HG03457 (cell line): ENCODE measurements around the gene CIDEC.

Experiments used
- ATAC-seq: cut with Tn5 transposase; IDR thresholded peaks from one replicate; pipeline ENCODE4 v1.9.1; 2021; ENCODE audit warnings: moderate number of reproducible peaks; ENCODE audit not compliant: unreplicated experiment

CIDEC gene, protein sequence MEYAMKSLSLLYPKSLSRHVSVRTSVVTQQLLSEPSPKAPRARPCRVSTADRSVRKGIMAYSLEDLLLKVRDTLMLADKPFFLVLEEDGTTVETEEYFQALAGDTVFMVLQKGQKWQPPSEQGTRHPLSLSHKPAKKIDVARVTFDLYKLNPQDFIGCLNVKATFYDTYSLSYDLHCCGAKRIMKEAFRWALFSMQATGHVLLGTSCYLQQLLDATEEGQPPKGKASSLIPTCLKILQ

DNA sequence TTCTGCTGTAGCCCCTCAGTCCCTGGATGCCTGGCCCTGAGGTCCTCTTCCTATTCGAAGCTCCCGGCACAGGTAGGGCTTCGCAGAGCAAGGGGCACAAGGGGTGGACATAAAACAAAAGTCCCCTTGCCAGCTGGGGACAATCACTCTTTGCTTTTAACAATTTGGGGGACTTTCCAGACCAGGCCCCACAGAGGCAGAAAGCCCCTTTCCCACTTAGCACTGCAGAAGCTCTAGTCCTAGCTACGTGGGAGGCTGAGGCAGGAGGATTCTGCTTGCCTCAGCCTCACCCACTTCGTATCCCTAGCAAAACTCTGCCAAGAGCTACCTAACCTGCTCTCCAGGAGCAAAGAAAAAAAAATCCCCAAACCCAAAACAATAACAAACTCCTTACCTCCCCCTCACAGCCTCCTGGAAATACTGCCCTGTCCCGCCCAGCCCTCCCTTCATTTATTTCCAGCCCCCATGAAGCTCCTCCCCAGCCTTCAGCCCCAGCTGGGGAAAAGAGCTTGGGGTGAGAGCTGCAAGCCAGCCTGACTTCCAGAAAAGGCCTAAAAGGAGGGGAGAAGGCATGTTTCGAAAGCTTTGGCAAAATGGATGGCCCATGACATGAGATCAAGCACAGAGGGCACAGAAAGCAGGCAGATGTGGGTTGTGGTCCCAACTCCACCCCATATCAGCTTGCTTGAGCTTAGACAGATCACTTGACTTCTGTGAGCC is at the start of gene CIDEC:
CIDEC (minus strand) TSS at position 424 of the 720 bp plus-strand sequence. CDS start 1,767 bp downstream, outside the sequence.
- no peak for ATAC-seq

DNA sequence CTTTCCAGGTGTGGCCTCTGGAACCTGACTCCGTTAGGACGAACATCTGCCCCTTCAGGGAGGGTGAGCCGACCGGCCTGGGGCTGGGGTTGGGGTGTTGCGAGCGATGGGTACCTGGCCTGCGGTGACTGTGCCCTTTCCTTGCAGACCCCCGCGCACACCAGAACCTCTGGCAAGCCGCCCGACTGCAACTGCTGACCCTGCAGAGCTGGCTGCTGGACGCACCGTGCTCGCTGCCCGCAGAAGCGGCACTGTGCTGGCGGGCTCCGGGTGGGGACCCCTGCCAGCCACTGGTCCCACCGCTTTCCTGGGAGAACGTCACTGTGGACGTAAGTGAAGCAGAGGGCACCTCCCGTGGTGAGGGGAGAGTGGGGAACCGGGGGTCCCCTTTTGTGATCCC is 48.1 kb upstream of the CIDEC start:
- ATAC-seq, result no peak

DNA sequence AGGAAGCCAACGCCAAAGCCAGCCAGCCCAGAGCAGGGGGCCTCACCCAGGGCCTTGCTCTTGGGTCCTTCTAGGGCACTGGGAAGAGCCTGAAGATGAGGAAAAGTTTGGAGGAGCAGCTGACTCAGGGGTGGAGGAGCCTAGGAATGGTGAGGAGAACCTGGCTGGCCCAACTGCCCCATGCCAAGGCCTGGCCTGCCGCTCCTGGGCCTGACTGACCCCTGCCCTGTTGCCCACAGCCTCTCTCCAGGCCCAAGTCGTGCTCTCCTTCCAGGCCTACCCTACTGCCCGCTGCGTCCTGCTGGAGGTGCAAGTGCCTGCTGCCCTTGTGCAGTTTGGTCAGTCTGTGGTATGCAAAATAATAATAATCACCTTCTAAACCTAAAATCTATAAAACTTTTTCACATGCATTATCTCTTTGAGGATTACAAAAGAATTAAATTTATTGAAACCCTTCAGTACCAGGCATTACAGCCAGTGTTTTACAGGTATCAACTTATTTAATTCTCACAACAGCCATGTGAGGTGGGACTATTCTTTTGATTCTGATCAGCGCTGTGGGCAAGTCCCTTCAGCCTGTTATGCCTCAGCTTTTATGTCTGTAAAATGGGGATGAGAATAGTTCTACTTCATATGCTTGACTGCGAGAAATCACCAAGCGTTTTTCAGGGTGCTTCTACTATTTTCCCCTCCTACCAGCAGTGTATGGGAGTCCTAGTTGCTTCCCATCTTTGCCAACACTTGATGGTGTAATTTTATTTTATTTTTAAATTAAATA is 38.4 kb upstream of the CIDEC start:
- ATAC-seq, result no peak

DNA sequence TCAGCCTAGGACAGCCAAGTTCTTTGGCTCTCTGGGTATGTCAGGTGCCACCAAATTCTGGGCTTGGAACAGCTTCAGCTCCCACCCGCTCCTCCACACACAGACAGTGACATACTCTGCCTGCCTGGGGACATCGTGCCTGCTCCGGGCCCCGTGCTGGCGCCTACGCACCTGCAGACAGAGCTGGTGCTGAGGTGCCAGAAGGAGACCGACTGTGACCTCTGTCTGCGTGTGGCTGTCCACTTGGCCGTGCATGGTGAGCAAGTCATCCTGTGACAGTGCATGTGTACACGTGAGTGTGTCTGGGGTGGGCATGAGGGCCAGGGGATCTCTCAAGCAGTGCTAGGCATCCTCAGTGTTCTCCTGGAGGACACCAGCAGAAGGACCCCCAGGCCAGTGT is 37.8 kb upstream of the CIDEC start:
- ATAC-seq, result no peak

DNA sequence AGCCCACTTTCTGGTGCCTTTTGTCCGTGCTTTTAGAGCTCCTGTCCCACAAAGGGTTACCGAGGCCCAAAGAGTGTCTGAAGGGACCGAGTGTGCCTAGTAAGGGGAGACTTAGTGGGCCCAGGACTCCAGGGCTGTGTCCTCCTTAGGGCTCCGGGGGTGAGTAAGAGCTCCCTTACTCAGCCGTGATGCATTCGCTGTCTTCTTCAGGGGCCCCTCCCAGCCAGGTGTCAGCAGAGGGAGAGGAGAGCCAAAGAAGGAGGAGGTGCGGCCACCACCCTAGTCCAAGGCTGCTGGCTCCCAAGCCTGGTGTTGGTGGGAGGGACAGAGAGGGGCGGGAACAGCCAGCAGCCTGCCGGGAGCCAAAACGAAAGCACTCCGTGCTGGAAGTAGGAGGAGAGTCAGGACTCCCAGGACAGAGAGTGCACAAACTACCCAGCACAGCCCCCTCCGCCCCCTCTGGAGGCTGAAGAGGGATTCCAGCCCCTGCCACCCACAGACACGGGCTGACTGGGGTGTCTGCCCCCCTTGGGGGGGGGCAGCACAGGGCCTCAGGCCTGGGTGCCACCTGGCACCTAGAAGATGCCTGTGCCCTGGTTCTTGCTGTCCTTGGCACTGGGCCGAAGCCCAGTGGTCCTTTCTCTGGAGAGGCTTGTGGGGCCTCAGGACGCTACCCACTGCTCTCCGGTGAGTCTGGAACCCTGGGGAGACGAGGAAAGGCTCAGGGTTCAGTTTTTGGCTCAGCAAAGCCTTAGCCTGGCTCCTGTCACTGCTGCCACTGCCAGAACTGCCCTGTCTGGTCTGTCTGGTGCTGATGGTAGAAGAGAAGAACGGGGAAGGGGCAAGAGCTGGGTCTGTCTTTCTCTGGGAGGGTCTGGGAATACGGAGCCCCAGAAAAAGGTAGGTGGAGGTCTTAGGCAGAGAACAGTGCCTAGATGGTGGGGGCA is 37.0 kb upstream of the CIDEC start, which contains the start of gene IL17RC:
IL17RC (plus strand) TSS at position 365 of the 947 bp plus-strand sequence; CDS start at position 583, 218 bp downstream.
- no peak for ATAC-seq

DNA sequence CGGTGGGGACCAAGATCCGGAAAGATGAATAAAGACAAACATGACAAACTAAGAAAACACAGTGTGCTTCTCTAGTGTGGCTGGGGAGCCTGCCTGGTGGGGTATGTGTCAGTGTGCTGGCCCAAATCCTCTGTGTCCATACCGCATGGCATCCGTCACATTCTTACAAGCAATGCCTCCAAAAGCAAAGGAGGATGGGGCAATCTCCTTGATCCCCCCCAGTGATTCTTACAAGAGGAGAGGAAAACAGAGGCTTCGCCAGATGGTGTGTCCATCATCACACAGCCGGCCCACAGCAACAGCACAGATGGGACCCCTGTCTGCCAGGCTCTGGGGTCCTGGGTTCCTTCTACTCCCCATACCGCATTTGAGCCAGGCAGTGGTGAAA is 36.3 kb upstream of the CIDEC start:
- ATAC-seq, result no peak

DNA sequence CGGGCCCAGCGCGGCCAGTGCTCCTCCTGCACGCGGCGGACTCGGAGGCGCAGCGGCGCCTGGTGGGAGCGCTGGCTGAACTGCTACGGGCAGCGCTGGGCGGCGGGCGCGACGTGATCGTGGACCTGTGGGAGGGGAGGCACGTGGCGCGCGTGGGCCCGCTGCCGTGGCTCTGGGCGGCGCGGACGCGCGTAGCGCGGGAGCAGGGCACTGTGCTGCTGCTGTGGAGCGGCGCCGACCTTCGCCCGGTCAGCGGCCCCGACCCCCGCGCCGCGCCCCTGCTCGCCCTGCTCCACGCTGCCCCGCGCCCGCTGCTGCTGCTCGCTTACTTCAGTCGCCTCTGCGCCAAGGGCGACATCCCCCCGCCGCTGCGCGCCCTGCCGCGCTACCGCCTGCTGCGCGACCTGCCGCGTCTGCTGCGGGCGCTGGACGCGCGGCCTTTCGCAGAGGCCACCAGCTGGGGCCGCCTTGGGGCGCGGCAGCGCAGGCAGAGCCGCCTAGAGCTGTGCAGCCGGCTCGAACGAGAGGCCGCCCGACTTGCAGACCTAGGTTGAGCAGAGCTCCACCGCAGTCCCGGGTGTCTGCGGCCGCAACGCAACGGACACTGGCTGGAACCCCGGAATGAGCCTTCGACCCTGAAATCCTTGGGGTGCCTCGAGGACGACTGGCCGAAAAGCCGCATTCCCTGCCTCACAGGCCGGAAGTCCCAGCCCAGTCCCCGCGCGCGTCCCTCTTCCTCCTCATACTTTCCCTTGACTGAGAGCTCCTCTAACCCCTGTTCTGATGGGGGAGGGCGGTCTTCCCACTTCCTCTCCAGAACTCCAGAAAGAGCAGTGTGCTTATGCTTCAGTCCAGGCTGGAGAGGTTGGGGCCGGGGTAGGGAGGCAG is 35.4 kb upstream of the CIDEC start:
- no peak for ATAC-seq

DNA sequence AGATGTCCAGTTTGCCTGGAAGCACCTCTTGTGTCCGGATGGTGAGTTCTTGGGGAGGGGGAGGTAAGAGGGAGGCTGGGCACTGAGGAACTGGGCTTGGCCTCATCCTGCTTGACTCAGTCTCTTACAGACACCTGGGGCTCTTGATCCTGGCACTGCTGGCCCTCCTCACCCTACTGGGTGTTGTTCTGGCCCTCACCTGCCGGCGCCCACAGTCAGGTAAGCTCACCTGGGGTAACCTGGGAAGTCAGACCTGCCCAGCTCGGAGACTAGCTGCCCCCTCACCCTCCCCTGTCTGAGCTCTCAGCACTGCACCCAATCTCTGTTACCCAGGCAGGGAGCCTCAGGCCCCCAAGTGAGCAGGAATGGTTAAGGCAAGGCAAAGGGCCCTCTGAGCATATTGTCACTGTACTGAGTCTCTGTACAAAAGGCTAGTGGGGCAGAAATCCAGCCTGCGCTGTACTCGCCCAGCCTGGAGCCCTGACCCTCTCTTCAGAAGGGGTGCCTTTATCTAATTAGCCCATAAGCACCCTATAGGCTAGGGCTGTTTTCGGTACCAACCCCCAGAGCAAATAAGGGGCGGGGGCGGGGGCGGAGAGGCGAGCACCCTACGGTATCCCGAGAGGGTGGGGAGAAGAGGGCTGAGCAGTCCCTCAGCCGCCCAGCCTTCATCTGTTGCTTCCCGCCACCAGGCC is 34.7 kb upstream of the CIDEC start:
- no peak for ATAC-seq

DNA sequence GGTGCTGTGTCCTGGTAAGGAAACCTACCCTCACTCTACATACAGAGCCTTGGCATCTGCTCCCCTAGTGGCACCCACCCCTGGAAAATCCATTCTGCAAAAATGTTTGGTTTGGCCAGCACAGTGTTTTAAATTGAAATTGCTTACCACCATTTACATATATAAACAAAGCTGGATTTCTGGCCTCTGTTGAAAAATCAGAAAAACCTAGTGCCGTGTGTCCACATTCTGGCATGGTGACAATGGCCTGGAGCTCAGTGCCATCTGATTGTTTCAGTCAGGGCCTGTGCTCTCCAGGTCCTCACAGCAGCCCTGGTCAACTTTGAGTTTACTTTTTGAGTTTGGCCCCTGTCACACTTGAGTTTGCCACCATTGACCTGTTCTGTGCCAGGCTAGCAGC is 34.0 kb upstream of the CIDEC start:
- ATAC-seq, result no peak

DNA sequence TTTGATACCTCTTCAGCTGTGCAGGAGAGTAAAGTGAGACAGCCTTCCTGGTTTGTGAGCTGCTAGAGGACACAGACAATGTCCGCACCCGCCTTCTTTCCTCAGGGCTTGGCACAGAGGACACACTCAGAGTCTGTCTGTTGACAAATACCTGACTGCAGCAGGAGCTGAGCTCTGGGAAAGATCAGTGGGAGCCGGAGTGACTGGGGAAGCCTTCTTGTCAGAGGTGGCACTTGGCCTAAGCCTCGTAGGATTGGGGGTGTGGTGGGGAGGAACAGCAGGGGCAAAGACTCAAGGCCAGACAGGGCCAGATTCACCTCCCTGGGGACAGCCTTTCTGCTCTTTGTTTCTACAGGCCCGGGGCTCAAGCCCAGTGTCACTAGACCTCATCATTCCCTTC is 33.5 kb upstream of the CIDEC start:
- no peak for ATAC-seq

DNA sequence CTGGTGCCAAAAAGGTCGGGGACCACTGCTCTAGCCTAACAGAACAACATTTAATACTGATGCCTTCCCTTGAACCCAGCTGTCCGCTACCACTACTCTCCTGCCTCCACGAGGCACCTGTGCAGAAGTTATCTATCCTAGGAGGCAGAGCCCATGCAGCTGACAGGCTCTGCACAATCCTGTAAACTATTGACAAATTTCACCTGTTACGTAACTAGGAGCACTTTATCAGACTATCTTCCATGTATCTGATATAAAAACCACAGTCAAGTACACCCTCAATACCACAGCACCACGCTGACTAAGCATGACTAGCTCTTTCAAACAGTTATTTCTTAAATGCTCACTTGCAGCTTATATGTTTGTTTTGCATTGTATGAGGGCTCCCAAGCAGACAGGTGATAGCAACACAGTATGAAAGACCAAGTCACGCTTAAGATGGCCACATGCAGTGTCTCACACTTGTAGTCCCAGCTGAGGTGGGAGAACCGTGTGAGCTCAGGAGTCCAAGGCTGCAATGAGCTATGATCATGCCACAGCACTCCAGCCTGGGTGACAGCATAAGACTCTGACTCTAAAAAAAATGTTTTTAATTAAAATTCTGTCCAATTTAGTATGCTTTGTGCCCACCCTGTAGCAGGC is 32.4 kb upstream of the CIDEC start:
- ATAC-seq, result no peak

DNA sequence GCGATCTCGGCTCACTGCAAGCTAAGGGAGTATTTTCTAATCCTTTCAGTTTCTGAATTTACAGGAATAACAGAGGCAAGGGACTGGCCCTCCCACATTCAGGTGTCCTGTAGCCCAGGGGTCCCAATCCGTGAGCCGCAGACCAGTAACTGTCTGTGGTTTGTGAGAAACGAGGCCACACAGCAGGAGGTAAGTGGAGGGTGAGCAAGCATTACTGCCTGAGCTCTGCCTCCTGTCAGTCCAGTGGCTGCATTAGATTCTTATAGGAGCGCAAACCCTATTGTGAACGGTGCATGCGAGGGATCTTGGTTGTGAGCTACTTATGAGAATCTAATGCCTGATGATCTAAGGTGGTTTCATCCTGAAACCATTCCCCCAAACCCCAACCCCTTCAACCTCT is 31.8 kb upstream of the CIDEC start:
- no peak for ATAC-seq

DNA sequence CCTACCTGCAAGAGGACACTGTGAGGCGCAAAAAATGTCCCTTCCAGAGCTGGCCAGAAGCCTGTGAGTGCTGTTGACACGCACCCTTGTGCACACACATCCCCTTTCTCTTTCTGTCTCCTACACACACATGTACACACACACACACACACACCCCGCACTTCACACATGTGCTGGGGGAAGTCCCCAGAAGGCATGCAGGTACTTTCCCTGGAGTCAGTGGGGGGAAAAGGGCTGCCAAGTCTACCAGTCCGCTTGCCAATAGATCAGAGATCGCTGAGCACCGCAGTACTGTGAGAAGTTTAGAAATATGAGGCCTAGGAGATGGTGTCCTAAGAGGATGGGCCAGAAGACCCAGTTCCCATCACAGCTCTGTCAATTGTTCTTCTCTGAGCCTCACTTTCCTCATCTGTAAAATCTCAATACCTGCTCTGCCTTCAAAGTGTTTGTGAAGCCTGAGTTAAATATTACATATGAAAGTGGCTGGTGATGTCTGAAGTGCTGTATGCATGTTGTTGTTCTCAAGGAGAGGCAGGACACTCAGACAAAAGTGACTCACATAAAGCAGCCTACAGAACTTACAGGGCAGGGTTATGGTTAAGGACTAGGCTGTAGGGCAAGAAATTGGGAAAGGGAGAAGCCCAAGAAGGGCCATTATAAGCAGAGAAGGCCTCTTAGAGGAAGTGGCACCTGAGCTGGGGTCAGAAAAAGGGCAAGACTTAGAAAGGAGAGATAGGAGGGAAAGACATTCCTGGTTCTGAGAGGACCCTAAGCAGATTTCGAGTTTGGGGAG is 29.4 kb upstream of the CIDEC start:
- ATAC-seq, result no peak

DNA sequence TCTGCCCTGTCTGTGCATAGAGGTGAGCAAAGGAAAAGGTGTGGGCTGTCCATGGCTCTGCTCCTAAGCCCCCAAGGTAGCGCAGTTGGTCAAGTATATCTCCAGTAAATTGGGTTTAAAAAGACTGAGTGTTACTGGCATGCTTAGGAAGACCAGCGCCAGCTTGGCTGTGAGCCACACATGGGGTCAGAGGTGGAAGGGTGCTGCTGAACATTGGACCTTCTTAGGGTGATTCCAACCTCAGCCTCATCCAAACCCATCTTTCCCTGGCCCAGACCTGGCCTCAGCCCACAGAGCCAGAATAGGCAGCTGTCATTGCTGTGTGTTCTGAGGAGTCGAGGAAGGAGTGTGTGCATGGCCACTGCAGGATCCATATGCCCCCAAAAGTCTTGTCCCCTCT is 28.2 kb upstream of the CIDEC start:
- ATAC-seq, result no peak

DNA sequence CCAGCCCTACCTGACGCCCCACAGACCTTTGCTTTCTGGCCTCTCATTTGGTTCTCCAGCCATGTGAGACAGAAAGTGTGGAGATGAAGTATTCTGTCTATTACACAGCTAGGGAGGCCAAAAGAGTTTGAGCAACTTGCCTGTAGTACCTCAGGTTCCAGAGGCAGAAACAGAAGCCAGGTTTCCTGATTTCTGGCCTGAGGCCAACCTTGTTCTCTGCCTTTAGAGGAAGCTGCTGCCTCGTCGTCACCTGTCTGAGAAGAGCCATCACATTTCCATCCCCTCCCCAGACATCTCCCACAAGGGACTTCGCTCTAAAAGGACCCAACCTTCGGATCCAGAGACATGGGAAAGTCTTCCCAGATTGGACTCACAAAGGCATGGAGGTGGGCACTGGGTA is 26.4 kb upstream of the CIDEC start:
- no peak for ATAC-seq

DNA sequence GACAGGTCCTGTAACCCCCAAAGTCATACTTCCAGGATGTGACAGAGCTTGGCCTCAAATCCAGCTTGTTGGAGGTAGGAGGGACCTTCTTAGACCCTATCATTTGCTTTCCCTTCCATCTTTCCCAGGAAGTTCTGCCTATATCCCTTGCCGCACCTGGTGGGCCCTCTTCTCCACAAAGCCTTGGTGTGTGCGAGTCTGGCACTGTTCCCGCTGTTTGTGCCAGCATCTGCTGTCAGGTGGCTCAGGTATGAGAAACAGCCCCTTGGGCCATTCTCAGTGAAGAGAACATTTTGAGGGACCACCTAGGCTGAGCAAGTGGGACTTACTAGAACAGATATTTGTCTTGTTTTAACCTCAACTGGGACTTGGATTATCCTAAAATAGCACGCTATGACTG is 23.9 kb upstream of the CIDEC start:
- no peak for ATAC-seq

DNA sequence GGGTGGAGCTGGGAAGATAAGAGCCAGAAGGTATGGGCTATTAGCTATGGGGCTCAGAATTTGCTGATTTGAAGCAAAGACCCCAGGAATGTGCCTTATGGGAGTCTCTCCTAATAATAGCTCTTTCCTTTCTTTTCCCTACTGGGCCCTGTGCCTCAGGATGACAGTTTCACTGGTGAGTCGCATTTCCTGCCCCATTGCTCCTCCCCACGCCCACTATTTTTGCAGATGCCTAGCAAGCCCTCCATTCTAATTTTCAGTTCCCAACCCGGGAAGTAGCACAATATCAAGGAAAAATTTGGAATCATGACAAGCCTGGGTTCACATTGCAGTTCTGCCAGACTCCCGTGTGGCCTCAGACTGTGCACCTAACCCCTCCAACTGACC is 23.2 kb upstream of the CIDEC start:
- no peak for ATAC-seq
